HAP-1 (cell line): ENCODE results near the gene DPYSL3.

Experiments
- DNase-seq, 2 experiments: peaks; one replicate each; pipeline ENCODE4 v3.0.0-alpha.2; 2016 to 2020; ENCODE audit warnings: low spot score in 2 of 2
- H3K27me3 ChIP-seq: fragments of 250-450 bp; sonication (Bioruptor Pico); 2 replicates; pipeline ENCODE4 v1.5.1; 2020; ENCODE audit warnings: low read depth, mild to moderate bottlenecking, moderate library complexity
- H3K36me3 ChIP-seq: fragments of 250-450 bp; sonication (Bioruptor Pico); replicated peaks from 2 replicates; pipeline ENCODE4 v1.5.1; 2020; ENCODE audit warnings: mild to moderate bottlenecking
- H3K4me1 ChIP-seq: fragments of 250-450 bp; sonication (Bioruptor Pico); 2 replicates; pipeline ENCODE4 v1.5.1; 2020; ENCODE audit warnings: mild to moderate bottlenecking
- H3K4me3 ChIP-seq: fragments of 250-450 bp; sonication (Bioruptor Pico); 2 replicates; pipeline ENCODE4 v1.5.1; 2020; ENCODE audit warnings: mild to moderate bottlenecking, moderate library complexity
- H3K9me3 ChIP-seq: fragments of 250-450 bp; sonication (Bioruptor Pico); 2 replicates; pipeline ENCODE4 v1.5.1; 2020; ENCODE audit warnings: mild to moderate bottlenecking, moderate library complexity
- in situ Hi-C: fragments of 300-500 bp; cut with MboI; formaldehyde crosslinking; loops from 3 replicates; pipeline ENCODE4 v1.14.3; 2020; ENCODE audit warnings: low sequenced_read_pairs, inconsistent platforms, mixed read lengths

Gene DPYSL3

GRCh38 chr5:147453875-147454814, 55.7 kb downstream of the DPYSL3 start:
- peaks cover 6% of the 10 kb centered on the region for H3K27me3 ChIP-seq
- in situ Hi-C loops: loop anchor here (5.0 kb wide), 1 partner anchor 108 kb away; no protein-coding TSS in a partner anchor
- no peaks in the 10 kb centered on the region for H3K36me3 ChIP-seq
- no peaks in the 10 kb centered on the region for H3K9me3 ChIP-seq
- peaks cover 16% of the 10 kb centered on the region for H3K4me1 ChIP-seq
- DNase-seq: peak; percentile 78 to 94
- H3K4me3 ChIP-seq: peak overlapping the region; percentile 47

- Histone ChIP-seq H3K9me3 (no peaks in the 10 kb centered on the region), H3K4me3 (peak overlapping the region; percentile 47), H3K36me3 (no peaks in the 10 kb centered on the region), H3K27me3 (peaks cover 6% of the 10 kb centered on the region), H3K4me1 (peaks cover 16% of the 10 kb centered on the region)
- in situ Hi-C loops: loop anchor here (5.0 kb wide), 1 partner anchor 110 kb away; no protein-coding TSS in a partner anchor
- peak in 1 of 2 experiments; percentile 45 for DNase-seq
These were observed 57.6 kb downstream of the DPYSL3 start for GRCh38 chr5:147452165-147452811.

GRCh38 chr5:147451193-147451592, 58.7 kb downstream of the DPYSL3 start:
- H3K36me3 ChIP-seq: no peaks in the 10 kb centered on the region
- H3K27me3 ChIP-seq: peaks cover 6% of the 10 kb centered on the region
- H3K9me3 ChIP-seq: no peaks in the 10 kb centered on the region
- peaks cover 16% of the 10 kb centered on the region for H3K4me1 ChIP-seq
- no peak overlapping the region for H3K4me3 ChIP-seq
- in situ Hi-C loops: loop anchor here (5.0 kb wide), 1 partner anchor 111 kb away; no protein-coding TSS in a partner anchor
- no peak for DNase-seq

- no peak for DNase-seq
- H3K27me3 ChIP-seq: peaks cover 6% of the 10 kb centered on the region
- no peaks in the 10 kb centered on the region for H3K9me3 ChIP-seq
- no peak overlapping the region for H3K4me3 ChIP-seq
- in situ Hi-C loops: loop anchor here (5.0 kb wide), 1 partner anchor 112 kb away; no protein-coding TSS in a partner anchor
- H3K4me1 ChIP-seq: peaks cover 10% of the 10 kb centered on the region
- H3K36me3 ChIP-seq: no peaks in the 10 kb centered on the region
These were observed 59.3 kb downstream of the DPYSL3 start for GRCh38 chr5:147450606-147451005.

- Histone ChIP-seq H3K36me3 (no peaks in the 10 kb centered on the region), H3K9me3 (no peaks in the 10 kb centered on the region), H3K4me1 (no peaks in the 10 kb centered on the region; the same call in 1 of the 2 replicates), H3K27me3 (peaks cover 6% of the 10 kb centered on the region), H3K4me3 (no peak overlapping the region)
- in situ Hi-C loops: no loop called here
- no peak for DNase-seq
These were observed 61.1 kb downstream of the DPYSL3 start for GRCh38 chr5:147448766-147449165.

- Histone ChIP-seq H3K27me3 (no peaks in the 10 kb centered on the region; the same call in 1 of the 2 replicates), H3K4me1 (no peaks in the 10 kb centered on the region), H3K36me3 (no peaks in the 10 kb centered on the region), H3K9me3 (no peaks in the 10 kb centered on the region), H3K4me3 (no peak overlapping the region)
- in situ Hi-C loops: no loop called here
- no peak for DNase-seq
These were observed 63.3 kb downstream of the DPYSL3 start for GRCh38 chr5:147446523-147446922.

GRCh38 chr5:147445917-147446316, 64.0 kb downstream of the DPYSL3 start:
- in situ Hi-C loops: no loop called here
- H3K4me3 ChIP-seq: no peak overlapping the region
- no peak for DNase-seq
- H3K4me1 ChIP-seq: no peaks in the 10 kb centered on the region
- no peaks in the 10 kb centered on the region for H3K36me3 ChIP-seq
- no peaks in the 10 kb centered on the region for H3K9me3 ChIP-seq
- H3K27me3 ChIP-seq: no peaks in the 10 kb centered on the region; the same call in 1 of the 2 replicates

- Histone ChIP-seq H3K9me3 (no peaks in the 10 kb centered on the region), H3K27me3 (no peaks in the 10 kb centered on the region; the same call in 1 of the 2 replicates), H3K36me3 (no peaks in the 10 kb centered on the region), H3K4me1 (no peaks in the 10 kb centered on the region), H3K4me3 (no peak overlapping the region)
- in situ Hi-C loops: no loop called here
- DNase-seq: no peak
These were observed 64.8 kb downstream of the DPYSL3 start for GRCh38 chr5:147445090-147445489.

GRCh38 chr5:147442224-147442623, 67.6 kb downstream of the DPYSL3 start:
- Histone ChIP-seq H3K27me3 (no peaks in the 10 kb centered on the region), H3K36me3 (no peaks in the 10 kb centered on the region)

GRCh38 chr5:147441191-147441695, 68.6 kb downstream of the DPYSL3 start:
- in situ Hi-C loops: no loop called here
- Histone ChIP-seq H3K4me3 (no peak overlapping the region), H3K4me1 (no peaks in the 10 kb centered on the region), H3K9me3 (no peaks in the 10 kb centered on the region), H3K36me3 (no peaks in the 10 kb centered on the region), H3K27me3 (no peaks in the 10 kb centered on the region)
- no peak for DNase-seq

More at GRCh38 chr5:147442224-147442623, 67.6 kb downstream of the DPYSL3 start:
- no peak overlapping the region for H3K4me3 ChIP-seq
- DNase-seq: no peak
- no peaks in the 10 kb centered on the region for H3K9me3 ChIP-seq
- in situ Hi-C loops: no loop called here
- H3K4me1 ChIP-seq: no peaks in the 10 kb centered on the region

- in situ Hi-C loops: no loop called here
- Histone ChIP-seq H3K27me3 (no peaks in the 10 kb centered on the region), H3K9me3 (no peaks in the 10 kb centered on the region), H3K4me3 (no peak overlapping the region), H3K36me3 (no peaks in the 10 kb centered on the region), H3K4me1 (no peaks in the 10 kb centered on the region)
- no peak for DNase-seq
These were observed 70.6 kb downstream of the DPYSL3 start for GRCh38 chr5:147439254-147439653.

- Histone ChIP-seq H3K27me3 (no peaks in the 10 kb centered on the region), H3K4me3 (no peak overlapping the region), H3K4me1 (no peaks in the 10 kb centered on the region), H3K9me3 (no peaks in the 10 kb centered on the region), H3K36me3 (no peaks in the 10 kb centered on the region)
- DNase-seq: no peak
- in situ Hi-C loops: no loop called here
These were observed 72.7 kb downstream of the DPYSL3 start for GRCh38 chr5:147437161-147437596.

- DNase-seq: no peak
- Histone ChIP-seq H3K4me1 (no peaks in the 10 kb centered on the region), H3K4me3 (no peak overlapping the region), H3K36me3 (no peaks in the 10 kb centered on the region), H3K27me3 (no peaks in the 10 kb centered on the region), H3K9me3 (no peaks in the 10 kb centered on the region)
- in situ Hi-C loops: no loop called here
These were observed 73.3 kb downstream of the DPYSL3 start for GRCh38 chr5:147436596-147436995.
